ENCODE results near the gene DRC1.

DNA sequence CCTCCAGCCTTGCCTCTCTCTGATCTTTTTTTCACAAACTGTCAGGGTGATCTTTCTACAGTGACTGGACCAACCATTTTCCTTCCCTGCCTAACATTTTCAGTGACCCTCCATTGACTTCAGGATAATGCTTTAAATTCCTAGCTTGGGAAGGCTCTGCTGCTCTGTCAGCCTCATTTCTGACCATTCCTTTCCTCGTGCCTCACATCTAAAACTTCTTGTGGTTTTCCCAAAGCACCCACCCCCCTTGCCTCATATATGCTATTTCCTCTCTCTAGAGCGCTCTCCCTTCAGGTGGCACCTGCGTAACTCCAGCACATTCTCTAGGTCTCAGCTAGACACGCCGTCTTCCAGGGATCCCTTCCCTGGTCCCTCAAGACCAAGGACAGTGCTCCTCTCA, 37.2 kb downstream of the DRC1 start:
- TF ChIP-seq ZNF274 (IDR thresholded peaks at IDR 0.05; ENCODE audit: low read depth, low read length) (no peak), POLR2A (IDR thresholded peaks at IDR 0.05; ENCODE audit: borderline replicate concordance, extremely low read depth, insufficient read depth, insufficient read length) (no peak), CEBPB (IDR thresholded peaks at IDR 0.05; ENCODE audit: low read depth) (no peak), EZH2phosphoT487 (IDR thresholded peaks at IDR 0.05; ENCODE audit: borderline replicate concordance) (no peak), POLR2AphosphoS5 (IDR thresholded peaks at IDR 0.05; ENCODE audit: low read depth, low read length) (no peak), JUND (IDR thresholded peaks at IDR 0.05) (no peak), ZFX (IDR thresholded peaks at IDR 0.05) (no peak)
- TF ChIP-seq, protein P1, sequence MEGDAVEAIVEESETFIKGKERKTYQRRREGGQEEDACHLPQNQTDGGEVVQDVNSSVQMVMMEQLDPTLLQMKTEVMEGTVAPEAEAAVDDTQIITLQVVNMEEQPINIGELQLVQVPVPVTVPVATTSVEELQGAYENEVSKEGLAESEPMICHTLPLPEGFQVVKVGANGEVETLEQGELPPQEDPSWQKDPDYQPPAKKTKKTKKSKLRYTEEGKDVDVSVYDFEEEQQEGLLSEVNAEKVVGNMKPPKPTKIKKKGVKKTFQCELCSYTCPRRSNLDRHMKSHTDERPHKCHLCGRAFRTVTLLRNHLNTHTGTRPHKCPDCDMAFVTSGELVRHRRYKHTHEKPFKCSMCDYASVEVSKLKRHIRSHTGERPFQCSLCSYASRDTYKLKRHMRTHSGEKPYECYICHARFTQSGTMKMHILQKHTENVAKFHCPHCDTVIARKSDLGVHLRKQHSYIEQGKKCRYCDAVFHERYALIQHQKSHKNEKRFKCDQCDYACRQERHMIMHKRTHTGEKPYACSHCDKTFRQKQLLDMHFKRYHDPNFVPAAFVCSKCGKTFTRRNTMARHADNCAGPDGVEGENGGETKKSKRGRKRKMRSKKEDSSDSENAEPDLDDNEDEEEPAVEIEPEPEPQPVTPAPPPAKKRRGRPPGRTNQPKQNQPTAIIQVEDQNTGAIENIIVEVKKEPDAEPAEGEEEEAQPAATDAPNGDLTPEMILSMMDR (IDR thresholded peaks at IDR 0.05 in 2 of 3, conservative IDR thresholded peaks at IDR 0.05 in 1 of 3; ENCODE audit: borderline replicate concordance in 1 of 3, insufficient read depth in 1 of 3, low read depth in 2 of 3, low read length in 2 of 3) = no peak
